Measurements from ENCODE around the gene CLCN3.
"Not testable (repeated sequence)": the region's sequence is repeated elsewhere in the genome, so short reads cannot be mapped to it uniquely, and the experiment has no call there.

The CLCN3 gene

GRCh38 chr4:169611991-169612870 is 8.1 kb upstream of the CLCN3 start, which contains the start of gene NEK1:
Gene NEK1 (minus strand): TSS chr4:169612583. CDS start chr4:169602630, 9,953 bp downstream.
- Mint-ChIP-seq H3K27me3 (no peaks in the 10 kb centered on the region), H3K36me3 (ENCODE audit: low read depth) (peaks cover 17% of the 10 kb centered on the region), H3K4me1 (ENCODE audit: low read depth) (peaks cover 53% of the 10 kb centered on the region), H3K9me3 (no peaks in the 10 kb centered on the region), H3K4me3 (peak within 1 kb of the TSS; percentile 98), H3K27ac (peak within 1 kb of the TSS; percentile 100)
- peak; percentile 92 for DNase-seq

- Mint-ChIP-seq H3K27ac (peak overlapping the region; percentile 100), H3K4me3 (peak overlapping the region; percentile 98), H3K9me3 (no peaks in the 10 kb centered on the region), H3K36me3 (ENCODE audit: low read depth) (peaks cover 14% of the 10 kb centered on the region), H3K4me1 (ENCODE audit: low read depth) (peaks cover 58% of the 10 kb centered on the region), H3K27me3 (no peaks in the 10 kb centered on the region)
- peak; percentile 74 for DNase-seq
Measured at GRCh38 chr4:169612871-169613859, 7.2 kb upstream of the CLCN3 start.

- peak overlapping the region; percentile 82 for H3K27ac Mint-ChIP-seq
- DNase-seq, result no peak
- no peak overlapping the region for H3K4me3 Mint-ChIP-seq
- no peaks in the 10 kb centered on the region for H3K9me3 Mint-ChIP-seq
- H3K36me3 Mint-ChIP-seq (ENCODE audit: low read depth), result peaks cover 17% of the 10 kb centered on the region
- H3K4me1 Mint-ChIP-seq (ENCODE audit: low read depth), result peaks cover 65% of the 10 kb centered on the region
- no peaks in the 10 kb centered on the region for H3K27me3 Mint-ChIP-seq
Measured at GRCh38 chr4:169615467-169616106, 4.8 kb upstream of the CLCN3 start.

- Mint-ChIP-seq H3K9me3 (no peaks in the 10 kb centered on the region), H3K4me1 (ENCODE audit: low read depth) (peaks cover 56% of the 10 kb centered on the region), H3K27ac (peak overlapping the region; percentile 29), H3K27me3 (no peaks in the 10 kb centered on the region), H3K36me3 (ENCODE audit: low read depth) (peaks cover 20% of the 10 kb centered on the region), H3K4me3 (no peak overlapping the region)
- DNase-seq, result no peak
Measured at GRCh38 chr4:169616846-169617245, 3.5 kb upstream of the CLCN3 start.

GRCh38 chr4:169617306-169617705 is 3.1 kb upstream of the CLCN3 start:
- H3K9me3 Mint-ChIP-seq, result no peaks in the 10 kb centered on the region

GRCh38 chr4:169618286-169618685 is 2.1 kb upstream of the CLCN3 start:
- no peak for DNase-seq
- Mint-ChIP-seq H3K27ac (peak overlapping the region; percentile 100), H3K4me3 (peak overlapping the region; percentile 98), H3K4me1 (ENCODE audit: low read depth) (peaks cover 60% of the 10 kb centered on the region), H3K27me3 (no peaks in the 10 kb centered on the region), H3K9me3 (no peaks in the 10 kb centered on the region), H3K36me3 (ENCODE audit: low read depth) (peaks cover 14% of the 10 kb centered on the region)

More at GRCh38 chr4:169617306-169617705, 3.1 kb upstream of the CLCN3 start:
- Mint-ChIP-seq H3K36me3 (ENCODE audit: low read depth) (peaks cover 15% of the 10 kb centered on the region), H3K27ac (peak overlapping the region; percentile 29), H3K27me3 (no peaks in the 10 kb centered on the region), H3K4me3 (no peak overlapping the region), H3K4me1 (ENCODE audit: low read depth) (peaks cover 59% of the 10 kb centered on the region)
- DNase-seq, result no peak

GRCh38 chr4:169618986-169619385 is 1.4 kb upstream of the CLCN3 start:
- peak overlapping the region; percentile 98 for H3K4me3 Mint-ChIP-seq
- H3K9me3 Mint-ChIP-seq, result no peaks in the 10 kb centered on the region
- no peak for DNase-seq
- no peaks in the 10 kb centered on the region for H3K27me3 Mint-ChIP-seq
- H3K36me3 Mint-ChIP-seq (ENCODE audit: low read depth), result peaks cover 17% of the 10 kb centered on the region
- H3K27ac Mint-ChIP-seq, result peak overlapping the region; percentile 100
- peaks cover 62% of the 10 kb centered on the region for H3K4me1 Mint-ChIP-seq (ENCODE audit: low read depth)

GRCh38 chr4:169619518-169619957 is 840 bp upstream of the CLCN3 start:
- Mint-ChIP-seq H3K4me1 (ENCODE audit: low read depth) (peaks cover 62% of the 10 kb centered on the region), H3K27me3 (no peaks in the 10 kb centered on the region), H3K9me3 (no peaks in the 10 kb centered on the region), H3K4me3 (peak overlapping the region; percentile 98), H3K27ac (peak overlapping the region; percentile 100), H3K36me3 (ENCODE audit: low read depth) (peaks cover 17% of the 10 kb centered on the region)
- DNase-seq, result peak; percentile 59

- H3K4me3 Mint-ChIP-seq, result peak overlapping the region; percentile 98
- DNase-seq, result peak; percentile 49
- peaks cover 60% of the 10 kb centered on the region for H3K4me1 Mint-ChIP-seq (ENCODE audit: low read depth)
- H3K9me3 Mint-ChIP-seq, result no peaks in the 10 kb centered on the region
- H3K27ac Mint-ChIP-seq, result peak overlapping the region; percentile 100
- no peaks in the 10 kb centered on the region for H3K27me3 Mint-ChIP-seq
- H3K36me3 Mint-ChIP-seq (ENCODE audit: low read depth), result peaks cover 22% of the 10 kb centered on the region
Measured at GRCh38 chr4:169620880-169621248, 486 bp downstream of the CLCN3 start.

GRCh38 chr4:169621731-169622492 is 1.5 kb downstream of the CLCN3 start:
- DNase-seq, result no peak
- Mint-ChIP-seq H3K9me3 (no peaks in the 10 kb centered on the region), H3K4me1 (ENCODE audit: low read depth) (peaks cover 60% of the 10 kb centered on the region)

GRCh38 chr4:169622566-169622965 is 2.2 kb downstream of the CLCN3 start:
- peak overlapping the region; percentile 99 for H3K27ac Mint-ChIP-seq
- H3K9me3 Mint-ChIP-seq, result no peaks in the 10 kb centered on the region
- H3K27me3 Mint-ChIP-seq, result no peaks in the 10 kb centered on the region
- no peak for DNase-seq
- peaks cover 22% of the 10 kb centered on the region for H3K36me3 Mint-ChIP-seq (ENCODE audit: low read depth)
- peaks cover 61% of the 10 kb centered on the region for H3K4me1 Mint-ChIP-seq (ENCODE audit: low read depth)
- peak overlapping the region; percentile 98 for H3K4me3 Mint-ChIP-seq

More at GRCh38 chr4:169621731-169622492, 1.5 kb downstream of the CLCN3 start:
- H3K4me3 Mint-ChIP-seq, result peak overlapping the region; percentile 98
- peaks cover 22% of the 10 kb centered on the region for H3K36me3 Mint-ChIP-seq (ENCODE audit: low read depth)
- H3K27ac Mint-ChIP-seq, result peak overlapping the region; percentile 99
- H3K27me3 Mint-ChIP-seq, result no peaks in the 10 kb centered on the region

- H3K9me3 Mint-ChIP-seq, DNase-seq, H3K4me3 Mint-ChIP-seq, H3K27me3 Mint-ChIP-seq, H3K27ac Mint-ChIP-seq: not testable (repeated sequence)
- H3K36me3 Mint-ChIP-seq (ENCODE audit: low read depth), result peaks cover 26% of the 10 kb centered on the region
- peaks cover 58% of the 10 kb centered on the region for H3K4me1 Mint-ChIP-seq (ENCODE audit: low read depth)
Measured at GRCh38 chr4:169624012-169624411, 3.6 kb downstream of the CLCN3 start.

GRCh38 chr4:169625886-169626285 is 5.5 kb downstream of the CLCN3 start:
- no peak for DNase-seq
- H3K4me1 Mint-ChIP-seq (ENCODE audit: low read depth), result peaks cover 60% of the 10 kb centered on the region
- peak overlapping the region; percentile 87 for H3K27ac Mint-ChIP-seq
- peaks cover 18% of the 10 kb centered on the region for H3K36me3 Mint-ChIP-seq (ENCODE audit: low read depth)
- H3K4me3 Mint-ChIP-seq, result no peak overlapping the region
- H3K9me3 Mint-ChIP-seq, result no peaks in the 10 kb centered on the region
- no peaks in the 10 kb centered on the region for H3K27me3 Mint-ChIP-seq

All from activated T-cell treated with anti-CD3 and anti-CD28 coated beads, Interleukin-2, amount 50 U/mL, for 24 hours (primary cell).